CD1c-positive myeloid dendritic cell (primary cell): ENCODE results near the gene C3.
A peak's percentile ranks its signal among the peaks of the same experiment; 100 is the strongest.
"Not testable (repeated sequence)": the region's sequence is repeated elsewhere in the genome, so short reads cannot be mapped to it uniquely, and the experiment has no call there.

Experiments used
- DNase-seq: peaks from one replicate; pipeline ENCODE4 v3.0.0-alpha.2; 2016; ENCODE audit errors: extremely low spot score

The C3 gene

DNA sequence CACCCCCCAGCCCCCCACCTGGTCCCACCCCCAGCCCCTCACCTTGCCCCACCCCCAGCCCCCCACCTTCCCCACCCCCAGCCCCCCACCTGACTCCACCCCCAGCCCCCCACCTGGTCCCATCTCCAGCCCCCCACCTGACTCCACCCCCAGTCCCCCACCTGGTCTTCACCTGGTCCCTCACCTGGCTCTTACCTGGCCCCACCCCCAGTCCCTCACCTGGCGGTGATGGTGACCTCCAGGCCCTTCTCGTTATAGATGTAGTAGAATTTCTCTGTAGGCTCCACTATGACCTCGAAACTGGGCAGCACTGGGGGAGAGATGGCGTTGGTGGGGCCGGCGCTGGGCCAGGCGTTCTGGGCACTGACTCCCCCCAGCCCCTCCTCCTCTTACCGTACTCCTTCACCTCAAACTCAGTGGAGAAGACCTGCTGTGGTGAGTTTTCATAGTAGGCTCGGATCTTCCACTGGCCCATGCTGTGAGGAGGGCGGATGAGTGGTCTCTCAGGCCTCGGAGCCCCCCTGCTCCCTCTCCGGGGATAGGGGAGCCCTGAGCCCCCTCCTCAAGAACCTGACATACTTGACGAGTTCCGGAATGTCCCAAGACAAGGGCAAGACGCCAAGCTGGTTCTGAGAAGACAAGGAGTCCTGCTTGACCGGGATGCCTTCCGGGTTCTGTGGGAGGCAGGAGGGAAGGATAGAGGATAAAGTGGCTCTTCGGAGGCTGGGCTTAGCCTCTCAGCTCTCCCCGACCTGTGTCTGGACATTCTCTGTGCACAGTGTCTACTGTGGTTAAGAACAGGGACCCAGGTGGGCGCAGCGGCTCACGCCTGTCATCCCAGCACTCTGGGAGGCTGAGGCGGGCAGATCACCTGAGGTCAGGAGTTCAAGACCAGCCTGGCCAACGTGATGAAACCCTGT lies 6.4 kb downstream of the C3 start:
- DNase-seq: no peak

DNA sequence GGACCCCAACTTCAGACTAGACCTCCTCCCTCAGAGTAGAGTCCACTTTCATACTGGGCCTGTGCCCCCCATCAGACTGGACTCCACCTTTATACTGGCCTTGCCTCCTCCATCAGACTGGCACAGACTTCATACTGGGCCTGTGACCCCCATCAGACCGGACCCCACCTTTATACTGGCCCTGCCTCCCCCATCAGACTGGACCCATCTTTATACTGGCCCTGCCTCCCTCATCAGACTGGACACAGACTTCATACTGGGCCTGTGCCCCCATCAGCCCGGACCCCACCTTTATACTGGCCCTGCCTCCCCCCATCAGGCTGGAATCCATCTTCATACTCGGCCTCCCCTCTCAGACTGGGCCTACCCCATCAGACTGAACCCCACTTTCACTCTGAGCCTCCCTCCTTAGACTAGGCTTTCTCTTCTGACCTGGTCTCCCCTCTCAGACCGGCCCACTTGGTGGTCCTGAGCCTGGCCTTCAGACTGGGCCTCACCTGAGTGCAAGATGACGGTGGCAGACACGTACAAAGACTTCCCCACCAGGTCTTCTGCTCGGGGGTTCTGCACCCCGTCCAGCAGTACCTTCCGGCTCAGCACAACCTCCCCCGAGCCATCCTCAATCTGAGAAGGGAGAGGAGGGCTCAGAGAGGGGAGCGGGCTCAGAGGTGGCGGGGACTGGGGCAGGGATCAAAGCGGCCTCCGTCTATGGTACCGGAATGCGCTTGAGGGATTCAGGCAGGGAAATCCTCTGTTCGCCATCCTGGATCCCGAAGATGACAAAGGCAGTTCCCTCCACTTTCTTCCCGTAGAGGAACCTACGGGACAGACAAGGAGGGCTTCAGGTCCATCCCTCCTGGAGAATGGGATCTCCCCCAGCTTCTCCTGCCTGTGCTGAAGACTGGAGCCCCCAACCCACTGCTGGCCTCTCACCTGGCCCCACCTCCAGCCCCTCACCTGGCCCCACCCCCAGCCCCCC lies 7.5 kb downstream of the C3 start:
- no peak for DNase-seq

DNA sequence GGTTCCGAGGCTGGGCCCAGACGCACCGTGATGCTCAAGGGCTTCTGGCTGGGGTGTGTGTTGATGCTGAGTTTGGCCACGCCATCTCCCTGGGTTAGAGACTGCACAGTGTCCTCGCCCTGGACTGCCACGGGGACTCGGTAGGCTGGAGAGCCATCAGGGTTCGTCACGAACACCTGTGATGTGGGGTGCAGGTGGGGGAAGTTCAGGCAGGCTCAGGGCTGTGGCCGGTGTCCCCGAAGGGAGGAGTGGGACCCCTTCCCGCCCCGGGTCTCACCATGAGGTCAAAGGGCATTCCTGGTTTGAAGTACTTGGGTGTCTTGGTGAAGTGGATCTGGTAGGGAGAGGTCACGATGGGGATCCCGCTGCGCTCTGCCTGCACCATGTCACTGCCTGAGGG lies 8.2 kb downstream of the C3 start:
- DNase-seq: no peak

DNA sequence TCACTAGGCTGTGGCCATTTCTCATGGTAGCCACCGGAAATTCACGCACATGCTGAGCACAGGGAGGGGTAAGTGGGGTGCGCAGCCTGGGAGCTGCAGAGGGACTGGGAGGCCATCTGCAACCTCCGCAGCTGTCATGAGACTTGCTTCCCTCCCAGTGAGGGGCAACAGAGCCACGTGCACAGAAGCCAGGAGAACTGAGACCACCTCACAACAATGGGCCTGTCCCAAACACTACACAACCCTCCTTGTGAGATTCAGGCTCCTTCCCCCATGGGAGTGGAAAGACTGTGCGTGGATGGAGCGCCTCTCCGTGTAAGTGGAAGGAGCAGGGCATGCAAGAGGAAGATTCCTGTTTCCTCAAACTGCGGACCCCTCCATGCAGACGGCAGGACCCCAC lies 8.8 kb downstream of the C3 start:
- DNase-seq: no peak

DNA sequence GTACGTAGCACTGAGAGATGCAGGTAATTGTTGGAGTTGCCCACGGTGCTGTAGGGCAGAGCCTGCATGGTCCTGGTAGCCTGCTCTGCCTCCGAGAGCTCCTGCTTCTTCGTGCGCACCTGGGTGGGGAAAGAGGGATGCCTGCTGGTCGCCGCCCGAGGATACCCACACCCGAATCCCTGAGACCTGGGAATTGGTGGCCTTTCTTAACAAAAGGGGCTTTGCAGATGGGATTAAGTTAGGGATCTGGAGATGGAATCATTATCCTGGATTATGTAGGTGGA lies 9.4 kb downstream of the C3 start:
- DNase-seq: no peak

DNA sequence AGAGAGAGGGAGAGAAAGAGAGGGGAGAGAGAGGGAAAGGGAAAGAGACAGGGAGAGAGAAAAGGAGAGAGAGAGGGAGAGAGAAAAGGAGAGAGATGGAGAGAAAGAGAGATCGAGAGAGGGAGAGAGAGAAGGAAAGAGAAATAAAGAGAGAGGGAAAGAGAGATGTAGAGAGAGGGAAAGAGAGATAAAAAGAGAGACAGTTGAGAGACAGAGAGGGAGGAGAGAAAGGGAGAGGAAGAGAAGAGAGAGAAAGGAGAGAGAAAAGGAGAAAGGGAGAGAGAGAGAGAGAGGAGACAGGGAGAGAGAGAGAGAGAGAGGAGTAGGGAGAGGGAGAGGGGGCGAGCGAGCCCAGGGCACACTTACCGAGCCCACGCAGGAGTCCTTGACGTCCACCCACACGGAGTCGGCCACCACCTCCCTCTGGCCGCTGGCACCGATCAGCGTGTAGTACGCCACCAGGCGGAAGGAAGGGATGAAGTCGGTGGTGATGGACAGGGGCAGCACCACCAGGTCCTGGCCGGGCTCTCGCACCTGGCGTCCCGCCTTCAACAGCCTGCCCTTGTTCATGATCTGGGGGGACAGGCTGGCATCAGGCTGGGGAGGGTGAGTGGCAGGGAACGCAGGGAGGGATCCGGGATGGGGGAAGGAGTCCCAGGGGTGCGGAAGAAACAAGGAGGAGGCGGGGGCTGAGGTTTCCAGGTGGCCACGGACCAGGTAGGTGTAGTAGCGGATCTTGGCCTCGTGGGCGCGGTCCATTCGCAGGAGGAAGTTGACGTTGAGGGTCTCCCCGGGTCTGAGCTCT lies 10.0 kb downstream of the C3 start:
- DNase-seq: peak; percentile 48

DNA sequence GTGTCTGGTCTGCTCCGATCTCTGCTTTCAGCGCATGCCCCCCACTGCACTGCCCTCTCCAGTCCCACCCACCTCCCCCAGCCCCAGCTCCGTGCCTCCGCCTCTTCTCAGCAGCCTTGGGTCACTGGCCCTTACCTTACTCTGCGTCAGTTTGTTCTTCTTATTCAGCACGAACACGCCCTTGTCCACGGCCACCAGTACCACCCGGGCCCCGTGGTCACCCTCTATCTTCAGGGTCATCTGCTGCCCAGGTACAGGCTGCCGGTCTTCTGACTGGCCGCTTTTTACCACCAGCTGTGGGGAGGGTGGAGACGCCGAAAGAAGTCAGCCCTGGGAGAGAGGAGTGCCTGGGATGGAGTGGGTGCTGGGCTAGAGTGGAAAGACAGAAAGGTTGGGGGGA lies 10.9 kb downstream of the C3 start:
- DNase-seq: no peak

DNA sequence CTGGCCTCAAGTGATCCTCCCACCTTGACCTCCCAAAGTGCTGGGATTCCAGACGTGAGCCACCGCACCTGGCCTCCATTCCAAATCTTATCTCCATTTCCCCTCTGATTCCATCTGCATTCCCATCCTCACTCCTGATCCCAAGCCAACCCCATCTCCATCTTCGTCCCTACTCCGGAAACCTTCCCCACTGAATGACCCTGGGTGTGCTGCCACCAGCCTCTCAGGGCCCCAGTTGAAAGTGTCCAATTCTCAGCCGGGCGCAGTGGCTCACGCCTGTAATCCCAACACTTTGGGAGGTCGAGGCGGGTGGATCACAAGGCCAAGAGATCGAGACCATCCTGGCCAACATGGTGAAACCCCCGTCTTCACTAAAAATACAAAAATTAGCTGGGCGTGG lies 11.5 kb downstream of the C3 start:
- not testable (repeated sequence) for DNase-seq

DNA sequence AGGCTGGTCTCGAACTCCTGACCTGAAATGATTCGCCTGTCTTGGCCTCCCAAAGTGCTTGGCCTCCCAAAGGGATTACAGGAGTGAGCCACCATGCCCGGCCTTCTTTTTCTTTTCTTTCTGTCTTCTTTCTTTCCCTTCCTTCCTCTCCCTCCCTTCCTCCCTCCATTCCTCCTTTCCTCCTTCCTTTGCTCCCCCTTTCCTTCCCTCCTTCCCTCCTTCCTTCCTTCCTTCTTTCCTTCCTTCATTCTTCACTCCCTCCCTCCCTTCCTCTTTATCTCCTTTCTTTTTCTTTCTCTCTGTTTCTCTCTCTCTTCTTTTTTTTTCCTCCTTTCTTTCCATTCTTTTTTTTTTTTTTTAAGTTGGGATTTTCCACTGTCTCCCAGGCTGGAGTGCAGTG lies 12.1 kb downstream of the C3 start:
- DNase-seq: no peak

DNA sequence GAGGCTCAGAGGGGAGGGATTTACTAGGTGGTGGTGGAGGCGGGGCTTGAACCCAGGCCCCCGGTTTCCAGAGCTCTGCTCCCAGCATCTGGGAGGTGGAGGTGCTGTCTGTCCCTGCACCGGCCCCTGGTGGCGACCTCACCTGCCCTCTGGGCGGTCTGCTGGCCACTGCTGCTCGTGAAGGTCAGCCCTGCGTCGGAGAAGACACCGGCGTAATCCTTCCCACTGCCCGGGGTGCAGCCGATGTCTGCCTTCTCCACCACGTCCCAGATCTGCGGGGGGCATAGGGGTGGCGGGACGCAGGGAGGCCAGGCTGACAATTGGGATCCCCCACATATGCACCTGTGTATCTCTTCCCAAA lies 12.8 kb downstream of the C3 start:
- DNase-seq: no peak

DNA sequence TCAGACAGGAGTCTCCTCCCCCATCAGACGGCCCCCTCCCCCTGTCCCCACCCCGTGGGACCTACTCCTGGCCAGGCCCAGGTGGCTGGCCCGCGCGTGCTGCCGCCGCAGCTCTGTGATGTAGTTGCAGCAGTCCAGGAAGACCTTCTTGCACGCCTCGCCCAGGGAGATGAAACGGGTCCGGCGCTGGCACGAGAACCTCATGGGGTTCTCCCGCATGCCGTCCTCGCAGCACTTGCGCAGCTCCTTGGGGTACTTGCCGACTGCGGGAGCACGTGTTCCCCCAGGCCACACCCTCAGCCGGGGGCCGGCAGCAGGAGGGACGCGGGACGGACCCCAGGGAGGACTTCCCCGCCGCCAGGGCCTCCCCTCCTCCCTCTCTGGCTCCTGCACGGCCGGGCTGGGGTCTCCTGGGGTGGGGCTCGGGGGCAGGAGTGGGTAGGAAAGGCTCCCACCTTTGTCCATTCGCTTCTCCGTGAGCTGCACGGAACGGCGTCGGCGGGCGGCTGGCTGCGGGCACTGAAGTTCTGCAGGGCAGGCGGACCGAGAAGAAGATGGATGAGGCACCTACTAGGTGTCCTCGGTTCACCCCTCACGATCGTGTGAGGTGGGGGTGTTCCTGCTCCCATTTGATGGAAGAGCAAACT lies 13.3 kb downstream of the C3 start:
- DNase-seq: no peak

DNA sequence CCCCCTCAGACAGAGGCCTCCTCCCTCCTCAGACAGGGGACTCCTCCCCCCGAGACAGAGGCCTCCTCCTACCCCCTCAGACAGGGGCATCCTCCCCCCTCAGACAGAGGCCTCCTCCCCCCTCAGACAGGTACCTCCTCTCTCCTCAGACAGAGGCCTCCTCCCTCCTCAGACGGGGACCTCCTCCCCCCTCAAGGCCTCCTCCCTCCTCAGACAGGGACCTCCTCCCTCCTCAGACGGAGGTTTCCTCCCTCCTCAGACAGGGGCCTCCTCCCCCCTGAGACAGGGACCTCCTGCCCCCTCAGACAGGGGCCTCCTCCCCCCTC lies 13.9 kb downstream of the C3 start:
- DNase-seq: no peak

DNA sequence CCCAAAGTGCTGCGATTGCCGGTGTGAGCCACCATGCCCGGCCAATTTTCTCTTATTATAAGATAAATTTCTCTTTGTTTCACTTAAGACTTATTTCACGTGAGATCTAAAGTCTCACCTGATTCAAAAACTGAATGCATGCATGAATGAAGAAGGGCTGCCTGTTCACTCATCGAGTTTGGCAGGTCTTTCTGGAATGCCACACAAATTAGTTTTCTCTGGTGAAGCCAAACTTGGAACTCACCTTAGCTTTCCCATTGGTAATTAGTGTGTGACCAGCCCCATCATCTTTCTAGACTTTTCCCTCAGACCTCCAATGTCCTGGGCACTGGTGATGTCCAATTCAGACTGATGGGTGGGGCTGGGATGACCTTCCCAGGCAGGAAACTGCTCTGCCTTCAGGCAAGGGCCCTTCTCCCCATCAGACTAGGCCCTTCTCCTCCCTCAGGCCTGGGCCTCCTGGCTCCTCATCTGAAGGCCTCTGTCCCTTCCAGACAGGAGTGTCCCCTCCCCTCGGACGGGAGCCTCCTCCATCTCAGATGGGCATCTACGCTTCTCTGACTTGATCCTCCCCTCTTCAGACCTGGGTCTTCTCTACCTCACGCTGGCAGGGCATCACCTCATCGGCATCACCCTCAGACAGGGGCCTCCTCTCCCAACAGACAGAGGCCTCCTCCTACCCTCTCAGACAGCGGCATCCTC lies 14.4 kb downstream of the C3 start:
- no peak for DNase-seq

DNA sequence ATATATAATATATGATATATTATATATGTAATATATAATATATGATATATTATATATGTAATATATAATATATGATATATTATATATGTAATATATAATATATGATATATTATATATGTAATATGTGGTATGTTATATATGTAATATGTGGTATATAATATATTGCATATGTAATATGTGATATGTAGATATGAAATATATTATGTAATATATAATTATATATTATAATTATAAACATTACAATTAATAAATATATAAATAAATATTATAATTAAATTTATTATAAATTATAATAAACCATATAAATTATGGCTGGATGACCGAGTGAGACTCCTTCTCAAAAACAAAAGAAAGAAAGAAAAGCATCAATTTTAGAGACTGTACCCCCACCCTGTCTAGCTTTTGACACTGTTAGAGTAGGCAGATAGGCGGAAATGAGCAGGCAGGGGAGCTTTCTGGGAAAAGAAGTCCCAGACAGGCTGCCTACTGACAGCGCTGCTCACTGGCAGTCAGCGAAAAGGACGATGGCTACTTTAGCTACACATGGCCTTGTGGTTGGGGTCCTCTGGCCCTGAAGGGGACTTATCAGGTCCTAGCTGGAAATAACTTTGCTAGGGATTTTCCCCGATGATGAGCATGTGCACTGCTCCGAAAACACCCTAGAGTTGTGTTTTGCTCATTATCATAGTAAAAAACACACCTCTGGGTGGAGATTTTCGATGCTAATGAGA lies 19.7 kb downstream of the C3 start:
- no peak for DNase-seq

DNA sequence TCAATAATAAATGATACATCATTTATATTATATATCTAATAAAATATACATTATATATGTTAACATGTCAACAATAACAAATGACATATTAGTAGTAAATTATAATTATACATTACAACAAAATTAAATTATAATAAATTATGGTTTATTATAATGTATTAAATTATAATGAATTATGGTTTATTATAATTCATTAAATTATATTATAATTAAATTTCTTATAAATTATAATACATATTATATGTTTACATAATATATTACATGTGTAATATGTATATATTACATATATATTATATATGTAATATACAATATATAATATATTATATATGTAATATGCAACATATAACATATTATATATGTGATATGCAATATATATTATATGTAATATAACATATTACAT lies 20.5 kb downstream of the C3 start:
- DNase-seq: no peak

DNA sequence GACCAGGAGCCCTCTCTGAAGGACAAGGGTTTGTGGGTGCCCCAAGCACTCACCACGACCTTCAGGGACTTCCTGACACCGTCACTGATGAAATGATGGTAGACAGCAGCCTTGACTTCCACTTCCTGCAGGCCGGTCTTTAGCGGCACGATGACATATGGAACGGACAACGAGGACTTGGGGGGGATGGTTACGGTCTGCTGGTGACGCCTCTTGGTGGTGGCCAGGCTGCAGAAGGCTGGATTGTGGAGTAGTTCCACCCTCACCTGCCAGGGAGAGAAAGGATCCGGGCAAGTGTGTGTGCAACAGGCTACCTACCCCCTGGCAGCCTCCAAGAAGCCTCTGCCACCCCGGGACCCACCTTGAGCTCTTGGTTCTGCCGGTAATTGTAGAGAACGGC lies 23.2 kb downstream of the C3 start:
- peak; percentile 12 for DNase-seq

DNA sequence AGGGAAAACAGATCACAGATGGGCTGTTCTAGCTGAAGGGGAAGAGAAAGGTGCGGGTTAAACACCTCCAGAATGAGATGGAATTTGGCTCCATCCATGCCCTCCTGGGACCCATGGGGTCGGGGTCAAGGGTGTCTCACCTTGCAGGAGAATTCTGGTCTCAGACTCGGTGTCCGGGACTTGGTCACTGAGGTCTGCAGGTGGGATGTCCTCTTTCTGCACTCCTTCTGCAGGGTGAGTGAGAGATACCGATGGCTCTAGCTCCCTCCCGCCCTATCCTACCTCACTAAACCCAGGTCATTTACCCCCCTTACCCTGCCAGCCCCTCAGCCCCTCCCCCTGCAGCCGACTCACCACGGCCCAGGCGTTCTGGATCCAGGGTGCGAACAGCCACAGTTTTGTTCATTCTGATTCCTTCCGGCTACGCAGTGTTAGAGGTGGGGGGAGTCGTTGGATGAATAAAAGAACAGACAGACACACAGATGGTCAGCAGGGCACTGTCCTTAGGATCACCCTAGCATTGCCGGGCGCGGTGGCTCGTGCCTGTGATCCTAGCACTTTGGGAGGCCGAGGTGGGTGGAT lies 24.1 kb downstream of the C3 start:
- DNase-seq: no peak

DNA sequence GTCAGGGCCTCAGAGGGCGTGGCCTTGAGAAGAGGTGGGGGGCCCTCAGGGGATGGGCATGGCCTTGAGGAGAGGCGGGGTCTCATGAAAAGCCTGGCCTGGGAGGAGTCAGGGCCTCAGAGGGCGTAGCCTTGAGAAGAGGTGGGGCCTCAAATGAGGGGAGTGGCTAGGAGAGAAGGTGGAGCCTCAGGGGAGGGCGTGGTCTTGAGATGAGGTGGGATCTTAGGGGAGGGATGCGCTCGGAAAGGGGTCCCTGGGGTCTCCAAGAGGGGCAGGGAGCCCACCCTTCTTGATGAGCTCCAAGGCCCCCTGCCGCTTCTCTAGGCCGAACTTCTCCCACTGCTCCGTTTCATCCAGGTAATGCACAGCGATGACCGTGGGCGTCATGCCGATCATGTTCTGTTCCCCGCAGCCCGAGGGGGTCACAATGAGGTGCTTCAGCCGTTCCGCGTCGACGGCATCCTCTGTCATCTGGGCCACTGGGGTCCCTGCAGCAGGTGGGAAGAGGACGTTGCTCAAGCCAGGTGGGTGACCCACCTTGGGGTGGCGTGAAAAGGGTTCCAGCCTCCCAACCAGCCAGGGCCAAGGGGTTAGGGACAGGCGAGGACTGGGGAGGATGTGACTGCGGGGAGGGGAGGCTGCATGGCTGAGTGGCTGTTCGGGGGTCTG lies 26.2 kb downstream of the C3 start:
- no peak for DNase-seq

DNA sequence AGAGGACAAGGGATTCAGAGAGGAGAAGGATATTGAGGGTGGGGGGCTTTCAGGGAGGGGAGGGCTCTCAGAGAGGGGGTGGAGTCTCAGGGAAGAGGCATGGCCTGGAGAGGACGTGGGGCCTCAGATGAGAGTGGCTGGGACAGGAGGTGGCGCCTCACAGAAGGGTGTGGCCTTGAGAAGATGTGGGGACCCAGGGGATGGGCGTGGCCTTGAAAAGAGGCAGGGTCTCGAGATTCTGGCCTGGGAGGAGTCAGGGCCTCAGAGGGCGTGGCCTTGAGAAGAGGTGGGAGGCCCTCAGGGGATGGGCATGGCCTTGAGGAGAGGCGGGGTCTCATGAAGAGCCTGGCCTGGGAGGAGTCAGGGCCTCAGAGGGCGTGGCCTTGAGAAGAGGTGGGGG lies 26.8 kb downstream of the C3 start:
- DNase-seq: no peak

DNA sequence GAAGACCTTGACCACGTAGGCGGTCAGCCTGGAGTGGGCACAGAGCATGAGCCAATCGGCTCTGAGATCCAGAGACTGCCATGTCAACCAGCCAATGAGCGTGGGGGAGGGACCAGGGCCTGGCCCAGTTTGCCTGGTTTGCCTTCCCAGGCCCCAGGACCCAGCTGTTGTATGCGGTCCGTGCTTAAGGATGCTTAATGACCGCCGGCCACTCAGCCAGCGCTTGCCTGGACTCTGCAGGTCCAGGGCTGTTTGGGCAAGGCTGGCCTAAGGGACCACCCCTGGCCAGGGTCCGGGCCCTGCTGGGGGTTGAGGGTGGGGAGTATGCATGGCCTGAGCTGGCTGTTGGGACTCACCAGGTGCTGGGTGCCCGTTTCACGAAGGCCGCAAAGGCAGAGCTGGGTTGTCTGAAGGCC lies 27.4 kb downstream of the C3 start:
- DNase-seq: no peak
